HG02571 (cell line): ENCODE results near the gene EPAS1.

Source experiments
- ATAC-seq: cut with Tn5 transposase; IDR thresholded peaks from one replicate; pipeline ENCODE4 v1.9.1; 2021; ENCODE audit warnings: mild to moderate bottlenecking, moderate library complexity; ENCODE audit not compliant: unreplicated experiment

The EPAS1 gene

DNA sequence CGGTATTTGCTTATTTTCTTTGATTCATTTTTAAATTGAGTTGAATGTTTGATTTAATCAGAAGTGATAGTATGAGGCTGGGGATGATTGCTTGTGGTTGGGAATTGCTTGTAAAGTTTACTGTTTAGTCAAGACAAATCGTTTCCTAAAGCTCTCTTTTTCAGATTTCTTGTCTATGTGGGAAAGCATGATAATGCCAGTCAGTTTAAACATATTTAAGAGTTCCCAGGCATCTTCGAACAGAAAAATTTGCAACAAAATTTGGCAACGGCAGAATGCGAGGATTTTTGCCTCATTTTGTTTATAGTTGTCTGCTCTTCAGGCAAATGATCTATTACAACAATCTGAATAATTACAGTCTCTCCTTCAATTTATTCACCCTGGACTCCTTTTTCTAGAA lies 22.5 kb downstream of the EPAS1 start:
- ATAC-seq = no peak

DNA sequence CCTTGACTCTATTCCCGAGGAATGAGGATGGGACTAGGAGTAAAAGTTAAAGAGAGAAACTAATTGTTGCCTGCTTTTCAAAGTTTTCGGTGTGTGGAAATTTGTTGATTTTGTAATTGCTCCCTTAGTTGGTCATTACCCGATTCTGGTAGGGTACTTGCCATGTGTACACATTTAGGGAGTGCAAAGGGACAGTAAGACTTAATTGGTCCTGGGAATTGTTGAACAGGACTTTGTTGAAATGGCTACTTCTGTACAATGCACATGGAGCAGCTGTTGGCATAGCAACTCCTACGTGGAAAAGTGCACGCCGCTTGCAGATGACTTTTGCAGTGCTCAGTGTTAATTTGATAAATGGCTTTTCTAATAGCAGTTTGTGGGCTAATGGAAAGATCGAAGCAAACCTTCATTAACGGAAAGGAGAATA lies 22.9 kb downstream of the EPAS1 start:
- ATAC-seq = no peak

DNA sequence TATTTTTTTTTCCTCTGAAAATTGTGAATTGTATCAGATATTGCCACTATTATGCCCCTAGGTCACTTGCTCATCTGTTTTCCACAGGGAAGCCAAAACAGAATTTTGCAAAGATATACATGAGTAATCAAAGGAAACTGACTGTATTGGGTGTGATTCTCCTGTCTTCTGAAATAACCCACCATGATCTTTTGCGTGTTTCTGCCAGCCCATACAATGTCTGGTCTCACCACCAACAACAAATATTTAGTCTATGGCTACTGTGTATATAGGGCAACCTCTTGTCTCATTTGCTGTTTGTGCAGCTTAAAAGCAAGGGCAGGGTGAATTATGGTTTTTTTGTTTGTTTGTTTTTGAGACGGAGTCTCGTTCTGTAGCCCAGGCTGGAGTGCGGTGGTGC lies 26.5 kb downstream of the EPAS1 start:
- no peak for ATAC-seq

DNA sequence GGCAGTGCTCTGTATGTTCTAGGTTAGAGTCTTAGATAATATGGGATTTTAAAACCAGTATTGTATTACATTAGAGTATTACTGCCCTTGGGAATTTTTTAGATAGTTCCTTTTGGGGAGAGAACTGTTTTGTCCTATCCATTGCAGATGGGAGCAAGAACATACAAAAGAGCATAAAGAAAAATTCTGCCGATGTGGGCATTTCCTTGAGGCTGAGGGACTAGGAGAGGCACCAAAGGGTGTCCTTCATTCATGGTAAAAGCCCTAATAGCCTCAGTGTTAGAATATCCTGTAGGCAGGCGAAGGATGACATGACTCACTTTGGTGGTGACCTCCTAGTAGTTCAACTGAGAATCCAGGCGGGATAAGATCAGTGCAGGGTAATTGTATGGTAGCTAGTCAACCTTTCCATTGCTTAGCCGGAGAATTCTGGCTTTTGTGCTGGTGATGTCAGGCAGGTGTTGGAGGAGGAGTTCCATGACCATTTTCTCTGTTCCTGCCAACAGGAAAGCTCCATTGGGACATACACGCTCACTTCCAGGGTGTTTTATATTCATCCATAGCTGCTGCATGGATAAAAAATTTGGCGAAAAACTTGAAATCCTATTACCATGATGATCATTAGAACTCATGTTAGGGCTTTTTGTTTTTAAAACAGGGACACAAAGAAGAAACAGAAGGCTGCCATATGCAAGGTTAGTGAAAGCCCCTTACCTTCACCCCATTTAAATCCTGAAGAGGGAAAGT lies 28.1 kb downstream of the EPAS1 start:
- no peak for ATAC-seq

DNA sequence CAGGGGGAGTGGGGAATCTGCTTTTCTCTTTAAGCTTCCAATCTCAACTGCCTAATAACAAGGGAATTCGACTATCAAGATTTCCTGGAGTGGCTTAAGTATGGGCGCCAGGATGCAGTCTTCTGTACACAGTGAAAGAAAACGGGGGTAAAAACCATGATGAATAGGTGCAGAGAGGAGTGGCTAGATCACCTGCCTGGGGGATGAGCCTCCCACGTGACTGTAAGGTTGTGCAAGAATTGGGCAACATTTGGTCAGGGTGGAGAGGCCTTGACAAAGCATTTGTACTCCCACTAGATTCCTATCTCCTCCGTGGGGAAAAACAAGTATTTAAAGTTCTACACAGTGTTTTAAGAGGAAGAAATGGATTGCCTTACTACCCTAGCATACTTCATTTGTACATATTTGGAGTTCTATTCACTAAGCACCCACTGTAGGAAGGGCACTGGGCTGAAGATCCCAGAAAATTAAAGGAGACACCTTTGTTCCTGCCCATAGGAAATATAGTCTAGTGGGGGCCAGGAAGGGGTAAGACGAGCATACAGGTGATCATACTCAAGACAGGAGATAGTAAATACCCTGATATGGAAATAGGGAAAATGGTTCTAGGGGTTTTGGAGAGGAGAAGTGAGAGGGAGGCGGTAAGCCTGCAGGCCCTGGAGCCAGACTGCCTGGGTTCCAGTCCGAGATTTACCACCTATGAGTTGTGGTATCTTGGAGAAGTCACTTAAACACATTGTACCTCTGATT lies 29.2 kb downstream of the EPAS1 start:
- no peak for ATAC-seq

DNA sequence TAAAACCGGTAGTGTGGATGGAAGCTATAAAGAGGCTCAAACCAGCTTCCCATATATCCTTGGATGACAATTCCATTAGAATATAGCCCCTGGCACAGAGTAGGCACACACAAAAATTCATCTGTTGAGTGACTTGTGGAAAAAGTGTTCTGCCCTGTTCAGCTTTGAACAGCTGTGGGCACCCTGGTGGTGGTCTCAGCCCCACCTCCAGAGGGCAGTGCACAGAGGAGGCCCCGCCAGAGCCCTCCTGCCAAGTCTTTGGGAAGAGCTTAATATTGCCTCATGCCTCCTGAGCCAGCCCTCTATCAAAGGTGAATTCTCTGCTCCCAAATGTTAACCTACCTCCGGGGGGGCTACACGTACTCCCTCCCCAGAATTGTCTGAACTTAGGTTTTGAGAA lies 30.4 kb downstream of the EPAS1 start:
- no peak for ATAC-seq

DNA sequence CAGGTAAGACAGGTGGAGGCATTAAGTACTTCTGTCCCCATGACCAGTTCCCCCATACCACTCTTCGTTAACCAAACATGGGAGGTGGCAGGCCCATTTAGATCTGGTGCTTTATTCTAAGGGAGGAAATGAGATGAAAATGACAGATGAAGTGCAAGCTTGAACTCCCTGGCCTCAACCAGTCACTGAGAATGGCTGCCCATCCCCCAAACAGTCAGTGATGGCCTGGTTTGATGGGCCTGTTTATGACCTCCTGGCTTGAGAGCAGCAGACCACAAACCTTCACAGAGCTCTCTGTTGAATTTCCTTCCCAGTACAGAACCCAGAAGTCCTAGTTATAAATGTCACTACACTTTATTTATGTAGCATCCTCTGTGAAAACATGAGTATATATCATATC lies 31.1 kb downstream of the EPAS1 start:
- no peak for ATAC-seq

DNA sequence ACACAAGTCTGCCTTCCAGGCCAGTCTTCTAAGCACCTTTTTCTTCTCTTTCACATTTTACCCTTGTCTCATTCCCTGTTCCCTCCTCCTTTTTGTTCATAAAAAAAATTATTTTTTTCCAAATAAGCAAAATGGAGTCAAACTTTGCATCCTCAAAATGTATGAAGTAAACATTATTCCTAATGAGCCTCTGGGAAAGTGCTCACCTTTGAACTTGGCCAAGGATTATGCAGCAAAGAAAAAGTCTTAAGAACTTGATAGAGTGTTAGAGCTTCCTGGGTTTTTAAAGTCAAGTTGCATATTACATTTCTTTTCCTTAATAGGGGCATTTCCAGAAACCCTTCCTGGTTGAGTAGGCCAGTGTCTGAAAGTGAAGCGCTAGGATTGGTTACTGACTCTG lies 31.6 kb downstream of the EPAS1 start:
- no peak for ATAC-seq

DNA sequence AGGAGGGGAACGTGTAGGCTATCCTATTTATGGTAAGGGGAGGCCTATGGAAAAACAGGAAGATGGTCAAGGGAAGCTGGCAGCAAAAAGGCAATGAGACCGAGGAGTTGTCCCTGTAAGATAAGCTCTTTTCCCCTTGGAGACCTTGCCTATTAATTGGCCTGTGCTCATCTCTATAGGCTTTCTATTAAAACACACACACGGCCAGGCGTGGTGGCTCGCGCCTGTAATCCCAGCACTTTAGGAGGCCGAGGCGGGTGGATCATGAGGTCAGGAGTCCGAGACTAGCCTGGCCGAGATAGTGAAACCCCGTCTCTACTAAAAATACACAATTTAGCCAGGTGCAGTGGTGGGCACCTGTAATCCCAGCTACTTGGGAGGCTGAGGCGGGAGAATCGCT lies 32.1 kb downstream of the EPAS1 start:
- no peak for ATAC-seq

DNA sequence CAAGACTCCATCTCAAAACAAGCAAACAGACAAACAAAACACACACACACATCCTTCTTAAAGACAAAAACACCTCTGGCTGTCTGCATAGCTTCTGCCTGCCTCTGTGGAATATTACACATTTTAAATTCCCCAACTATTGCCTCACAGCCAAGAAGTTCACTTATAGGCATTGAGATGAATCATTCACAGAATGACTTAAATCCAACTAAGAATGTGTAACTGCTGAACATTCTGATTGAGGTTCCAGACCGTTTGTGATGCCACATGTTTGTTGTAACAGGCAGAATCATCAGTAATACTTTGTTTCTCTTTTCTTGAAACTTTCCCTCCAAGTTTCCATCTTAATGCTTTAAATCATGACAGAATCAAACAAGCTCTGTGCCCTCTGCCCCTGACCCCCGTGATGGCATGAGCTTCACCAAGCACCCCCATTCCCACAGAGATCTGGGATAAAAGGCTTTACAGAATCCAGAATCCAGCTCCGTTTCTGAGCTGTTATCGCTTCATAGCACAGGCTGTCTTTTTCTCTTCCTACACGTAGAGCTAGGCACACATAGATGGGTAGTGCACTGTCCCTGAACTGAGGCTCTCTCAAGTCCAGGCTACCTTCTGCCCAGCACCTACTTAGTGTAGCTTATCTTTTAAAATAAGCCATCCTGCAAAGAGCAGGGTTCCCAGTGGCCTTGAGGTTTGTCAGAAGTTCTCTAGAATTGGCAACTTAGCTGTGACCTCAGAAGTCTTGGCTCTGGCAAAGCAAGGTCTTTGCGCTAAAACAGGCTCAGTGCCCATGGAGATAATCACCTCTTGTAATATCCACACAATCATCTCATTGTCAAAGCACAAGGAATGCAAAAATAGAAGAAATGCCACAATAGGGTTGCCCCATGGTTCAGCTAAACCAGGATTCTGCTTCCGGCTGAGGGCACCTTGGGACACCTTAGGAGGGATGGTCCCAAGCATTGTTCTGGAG lies 32.9 kb downstream of the EPAS1 start:
- no peak for ATAC-seq

DNA sequence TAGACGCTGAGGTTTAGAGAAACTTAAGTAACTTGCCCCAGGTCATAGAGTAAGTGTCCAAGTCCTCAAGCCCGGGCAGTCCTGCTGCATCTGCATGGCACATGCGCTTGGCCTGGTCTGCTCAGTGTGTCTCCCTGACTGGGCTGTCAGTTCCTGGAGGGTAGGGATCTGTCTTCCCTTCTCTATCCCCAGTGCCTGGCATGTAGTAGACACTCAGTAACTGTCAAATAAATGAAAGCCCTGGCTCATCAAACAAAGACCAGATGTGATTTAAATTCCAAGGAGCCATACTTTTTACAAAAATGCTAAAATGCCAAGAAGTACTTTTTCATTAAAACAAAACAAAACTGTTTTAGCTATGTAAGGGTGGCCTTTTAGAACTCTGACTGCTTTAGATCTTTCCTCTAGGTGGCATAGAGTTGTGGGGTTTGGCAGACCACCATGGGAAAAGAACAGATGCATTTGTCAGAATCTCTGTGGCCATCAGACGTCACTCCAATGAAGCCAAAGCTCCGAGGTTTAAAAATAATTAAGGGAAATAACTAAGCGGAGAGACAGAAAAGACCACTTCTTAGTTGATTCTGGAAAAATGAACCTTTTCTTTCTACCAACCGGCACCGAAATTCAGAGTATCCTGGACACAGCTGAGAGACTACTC lies 34.0 kb downstream of the EPAS1 start:
- no peak for ATAC-seq

DNA sequence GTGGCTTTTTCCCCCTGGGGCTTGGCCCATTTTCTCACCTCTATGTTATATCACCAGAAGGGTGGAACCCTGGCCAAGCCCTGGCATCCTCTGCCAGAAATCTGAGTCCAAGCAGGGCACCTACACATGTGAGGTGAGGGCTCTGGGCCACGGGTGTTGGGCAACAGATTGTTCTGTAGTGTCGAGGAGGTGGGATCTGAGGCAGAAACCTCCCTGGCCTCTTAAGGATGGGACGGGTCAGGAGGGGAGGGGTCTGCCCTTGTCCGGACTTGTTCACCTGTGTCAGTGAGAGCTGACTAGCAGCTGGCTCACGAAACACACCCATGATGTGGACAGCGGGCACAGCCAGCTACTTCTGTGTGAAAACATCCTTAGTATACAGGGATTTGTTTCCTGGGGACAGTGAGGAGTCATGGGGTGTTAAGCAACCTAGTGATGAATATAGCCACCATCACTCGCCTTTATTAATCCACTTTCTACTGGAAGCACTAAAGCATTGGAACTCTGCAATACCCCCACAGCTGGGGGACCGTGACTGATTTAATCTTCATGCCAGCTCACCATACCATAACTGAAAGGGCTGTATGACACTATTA lies 35.6 kb downstream of the EPAS1 start:
- no peak for ATAC-seq

DNA sequence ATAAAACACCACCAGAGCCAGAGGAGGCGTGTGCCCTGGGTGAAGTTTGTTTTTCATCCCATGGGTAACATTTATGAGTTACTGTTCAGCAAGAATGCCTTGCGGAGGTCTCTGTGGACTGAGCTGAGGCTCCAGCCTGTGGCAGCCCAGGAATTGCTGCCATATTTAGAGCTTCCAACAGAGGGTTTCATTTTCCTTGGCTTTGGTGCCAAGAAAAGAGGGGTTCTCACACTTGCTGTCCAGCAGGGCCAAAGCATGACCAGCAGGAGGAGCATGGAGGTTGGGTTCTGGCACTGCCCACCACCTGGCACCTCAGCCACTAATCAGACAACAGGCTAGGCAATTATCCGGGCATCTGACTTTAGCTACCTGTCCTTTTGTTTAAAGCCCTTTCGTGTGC lies 36.7 kb downstream of the EPAS1 start:
- ATAC-seq = no peak

DNA sequence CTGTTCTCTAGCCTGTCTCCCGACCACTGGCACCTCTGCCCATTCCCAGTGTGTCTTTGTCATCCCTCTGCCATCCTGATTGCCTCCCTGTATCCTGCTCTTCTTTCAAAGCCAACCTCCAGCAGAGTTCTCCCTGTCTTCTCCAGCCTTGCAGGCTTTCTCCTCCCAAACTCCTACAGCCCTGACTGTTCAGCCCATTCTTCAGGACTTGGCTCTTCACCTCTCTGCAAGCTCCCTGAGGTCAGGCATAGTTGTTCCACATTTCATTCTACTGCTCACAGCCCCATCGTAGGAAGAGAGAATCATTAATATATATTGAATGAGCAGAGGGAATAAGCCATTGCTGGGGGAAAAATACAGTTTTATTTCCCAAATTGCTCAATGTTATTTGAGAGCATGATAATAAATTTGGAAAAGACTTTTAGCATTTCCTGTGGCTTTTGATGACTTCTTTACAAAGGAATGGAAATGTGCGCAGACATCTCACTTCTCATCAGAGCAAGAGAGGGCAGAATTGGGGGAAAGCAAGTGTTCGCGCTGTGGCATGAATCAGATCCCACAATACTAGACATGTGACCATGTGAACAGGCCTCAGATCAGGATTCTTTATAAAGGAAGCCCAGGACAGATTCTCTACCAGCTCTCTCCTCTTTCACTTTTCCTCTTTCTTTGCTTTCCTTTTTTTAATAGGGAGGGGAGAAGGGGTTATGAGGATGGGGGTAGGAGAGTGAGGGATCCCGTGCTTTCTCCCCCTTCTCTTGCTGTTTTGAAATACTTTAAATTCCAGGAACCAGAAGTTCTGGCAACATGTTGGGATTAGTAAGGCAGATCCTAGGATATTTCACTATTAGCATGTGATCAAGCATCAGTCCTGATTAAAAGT lies 37.4 kb downstream of the EPAS1 start:
- ATAC-seq = no peak

DNA sequence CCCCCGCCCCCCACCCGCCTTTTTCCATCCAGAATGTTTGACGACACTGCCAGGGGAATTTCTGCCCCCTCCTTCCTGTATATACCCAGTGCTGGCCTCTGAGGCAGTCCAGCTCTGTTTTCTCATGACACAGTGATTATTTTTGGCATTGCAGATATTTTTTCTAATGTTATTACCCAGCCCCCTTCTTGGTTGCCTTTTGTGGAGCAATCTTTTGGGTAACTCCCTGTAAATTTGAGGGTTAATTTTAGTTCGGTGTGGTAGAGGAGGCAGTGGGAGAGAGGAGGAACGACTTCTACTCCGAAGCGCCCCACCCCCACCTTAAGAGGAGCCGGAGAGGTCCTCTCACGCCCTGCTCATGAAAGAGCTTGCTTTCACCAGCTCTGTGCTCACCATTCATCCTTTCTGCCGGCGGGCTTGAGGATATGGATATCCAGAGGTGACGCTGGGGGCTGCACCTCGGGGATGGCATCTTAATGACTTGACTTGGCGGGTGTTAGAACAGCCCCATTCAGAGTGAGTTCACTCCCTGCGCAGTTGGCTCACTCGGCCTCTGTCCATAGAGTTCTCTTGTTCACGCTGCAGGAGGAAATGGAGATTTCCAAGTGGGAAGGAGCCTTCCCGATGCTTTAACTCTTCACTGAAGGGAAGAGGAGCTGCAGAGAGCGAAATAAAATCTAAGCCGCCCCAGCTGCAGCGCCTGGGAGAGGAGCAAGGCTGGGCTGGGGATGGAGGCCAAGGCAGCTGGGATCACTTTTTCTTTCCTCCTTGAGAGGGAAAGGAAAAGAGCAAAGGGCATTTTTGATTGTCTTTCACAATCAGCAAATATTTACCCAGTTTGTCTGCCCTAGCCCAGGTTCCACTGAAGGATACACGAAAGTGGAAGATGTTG lies 38.4 kb downstream of the EPAS1 start:
- ATAC-seq = no peak

DNA sequence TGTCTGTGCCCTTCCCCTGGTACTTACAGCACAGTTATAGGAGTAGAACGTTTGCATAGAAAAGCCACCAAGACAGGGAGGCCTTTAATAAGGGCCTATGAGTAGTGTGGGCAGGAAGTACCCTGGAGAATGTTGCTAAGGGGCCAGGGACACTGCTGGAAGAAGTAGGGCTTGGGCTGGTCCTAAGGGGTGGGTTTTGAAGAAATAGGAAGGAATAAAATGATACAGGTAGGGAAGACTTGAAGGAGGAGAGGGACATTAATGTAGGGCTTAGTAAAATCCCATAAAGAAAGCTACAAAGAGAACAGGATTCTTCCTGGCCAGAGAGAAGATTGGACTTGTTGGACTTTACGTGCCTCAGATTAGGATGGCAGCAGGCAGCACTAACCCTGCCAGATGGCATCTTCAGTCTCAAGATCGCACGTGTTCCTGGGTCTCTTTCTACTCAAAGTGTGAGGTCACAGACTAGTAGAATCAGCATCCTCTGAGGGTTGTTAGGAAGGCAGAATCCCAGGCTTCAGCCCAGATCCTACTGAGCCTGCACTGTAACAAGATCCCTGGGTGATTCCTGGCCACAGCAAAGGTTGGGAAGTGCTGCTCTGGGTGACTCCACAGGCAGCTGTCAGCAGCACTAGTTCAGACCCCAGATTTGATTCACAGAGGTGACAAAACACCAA lies 39.2 kb downstream of the EPAS1 start:
- ATAC-seq = no peak

DNA sequence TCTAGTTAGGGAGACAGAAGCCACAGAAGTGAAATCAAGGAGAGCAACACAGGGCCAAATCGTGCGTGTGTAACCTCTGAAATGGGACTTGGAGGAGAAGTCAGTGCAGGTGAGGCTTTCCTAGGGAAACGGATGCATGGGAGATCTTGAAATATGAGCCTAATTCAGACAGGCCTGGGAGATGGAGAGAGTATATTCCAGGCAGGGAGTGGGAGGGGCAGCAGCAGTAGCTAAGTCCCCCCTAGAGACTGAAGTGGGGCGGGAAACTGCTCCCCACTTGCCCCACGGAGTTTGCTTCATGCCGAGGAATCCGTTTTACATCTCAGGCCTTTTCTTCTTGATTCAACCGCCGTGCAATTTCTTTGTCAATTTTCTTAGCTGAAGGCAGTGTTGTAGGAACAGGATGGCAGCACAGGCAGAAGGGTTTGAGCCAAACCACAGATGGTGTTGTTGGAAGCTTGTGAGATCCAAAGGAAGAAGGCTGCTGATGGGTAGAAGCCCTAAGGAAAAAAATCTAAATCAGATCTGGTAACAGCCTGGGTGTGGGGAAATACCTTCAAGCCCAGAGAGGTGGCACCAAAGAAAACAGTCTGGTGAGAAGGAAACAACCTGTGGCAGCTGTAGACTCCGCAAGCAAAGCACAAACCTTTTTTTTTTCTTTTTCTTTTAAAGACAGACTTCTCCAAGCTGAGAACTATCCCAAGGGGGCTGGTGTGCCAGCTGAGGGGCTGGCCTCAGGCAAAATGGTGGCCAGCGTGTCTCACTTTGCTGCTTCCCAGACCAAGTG lies 40.2 kb downstream of the EPAS1 start:
- ATAC-seq = no peak
